OCI-LY3 (cell line): ENCODE results near the gene P4HTM.
A peak's percentile ranks its signal among the peaks of the same experiment; 100 is the strongest.

ENCODE experiments used
- H2AFZ ChIP-seq: fragments of 200-600, 300-600 bp; shearing (Covaris generic); 2 replicates; pipeline ENCODE4 v1.6.0; 2014; ENCODE audit warnings: antibody characterized with exemption, low read depth, low read length
- H3K27ac ChIP-seq: fragments of 200-600, 300-600 bp; sonication (generic); 2 replicates; pipeline ENCODE4 v1.5.1; 2014; ENCODE audit warnings: mild to moderate bottlenecking, low read length, moderate library complexity, mixed read lengths
- H3K27me3 ChIP-seq: fragments of 200-600, 300-600 bp; sonication (generic); 2 replicates; pipeline ENCODE4 v1.6.1; 2014; ENCODE audit warnings: low read depth, low read length, mixed read lengths
- H3K36me3 ChIP-seq: fragments of 200-600, 300-600 bp; sonication (generic); replicated peaks from 2 replicates; pipeline ENCODE3; 2014; ENCODE audit warnings: low read depth, low read length, mixed read lengths
- H3K4me1 ChIP-seq: fragments of 300-600, 200-600 bp; sonication (generic); 2 replicates; pipeline ENCODE4 v1.6.1; 2014; ENCODE audit warnings: low read length, mixed read lengths
- H3K4me2 ChIP-seq: fragments of 200-600, 300-600 bp; sonication (generic); 2 replicates; pipeline ENCODE4 v1.6.1; 2014; ENCODE audit warnings: low read length, mixed read lengths
- H3K4me3 ChIP-seq: fragments of 300-600, 200-600 bp; sonication (generic); 2 replicates; pipeline ENCODE4 v1.5.1; 2014; ENCODE audit warnings: antibody characterized with exemption, mild to moderate bottlenecking, low read length, moderate library complexity
- H3K79me2 ChIP-seq: fragments of 300-600, 200-600 bp; shearing (Covaris generic); 2 replicates; pipeline ENCODE4 v1.6.1; 2014; ENCODE audit warnings: mild to moderate bottlenecking, low read length, mixed read lengths
- H3K9ac ChIP-seq: fragments of 300-600, 200-600 bp; shearing (Covaris generic); 2 replicates; pipeline ENCODE4 v1.6.0; 2014; ENCODE audit warnings: mild to moderate bottlenecking, low read length, moderate library complexity
- H3K9me3 ChIP-seq: fragments of 200-600, 300-600 bp; shearing (Covaris generic); 2 replicates; pipeline ENCODE4 v1.6.1; 2014; ENCODE audit warnings: low read length, mixed read lengths; ENCODE audit not compliant: insufficient read depth
- H4K20me1 ChIP-seq: fragments of 200-600, 300-600 bp; sonication (generic); 2 replicates; pipeline ENCODE4 v1.6.1; 2016; ENCODE audit warnings: low read length, mixed read lengths; ENCODE audit not compliant: insufficient read depth
- CTCF ChIP-seq: fragments of 200-600, 300-600 bp; sonication (generic); IDR thresholded peaks from 2 replicates; pipeline ENCODE4 v1.5.1; 2014; ENCODE audit warnings: antibody characterized with exemption, low read length, low read depth
- EZH2phosphoT487 ChIP-seq: fragments of 200-600 bp; shearing (Covaris generic); IDR thresholded peaks from 2 replicates; pipeline ENCODE4 v1.6.1; 2018; ENCODE audit warnings: antibody characterized with exemption, mixed run types, low read depth

The P4HTM gene

GRCh38 chr3:48990636-48991469, 812 bp downstream of the P4HTM start:
- no peaks in the 10 kb centered on the region for H3K27me3 ChIP-seq
- no peaks in the 10 kb centered on the region for H4K20me1 ChIP-seq
- no peak for TF ChIP-seq EZH2phosphoT487
- no peak for TF ChIP-seq CTCF
- peak overlapping the region; percentile 64 for H2AFZ ChIP-seq
- H3K9me3 ChIP-seq, result no peaks in the 10 kb centered on the region
- H3K4me3 ChIP-seq, result peak overlapping the region; percentile 81
- H3K4me2 ChIP-seq, result peak overlapping the region; percentile 95
- H3K36me3 ChIP-seq, result peaks cover 10% of the 10 kb centered on the region
- peak overlapping the region; percentile 86 for H3K9ac ChIP-seq
- peaks cover 36% of the 10 kb centered on the region for H3K79me2 ChIP-seq
- H3K27ac ChIP-seq, result peak overlapping the region; percentile 57
- peaks cover 15% of the 10 kb centered on the region for H3K4me1 ChIP-seq

GRCh38 chr3:48991851-48992545, 2.0 kb downstream of the P4HTM start:
- H3K4me1 ChIP-seq, result peaks cover 15% of the 10 kb centered on the region
- H3K9me3 ChIP-seq, result no peaks in the 10 kb centered on the region
- H3K79me2 ChIP-seq, result peaks cover 36% of the 10 kb centered on the region
- no peaks in the 10 kb centered on the region for H4K20me1 ChIP-seq
- peak overlapping the region; percentile 95 for H3K4me2 ChIP-seq
- no peak overlapping the region for H3K27ac ChIP-seq
- TF ChIP-seq CTCF (no peak), EZH2phosphoT487 (no peak)
- H3K9ac ChIP-seq, result no peak overlapping the region
- H3K36me3 ChIP-seq, result peaks cover 10% of the 10 kb centered on the region
- no peak overlapping the region for H2AFZ ChIP-seq
- no peaks in the 10 kb centered on the region for H3K27me3 ChIP-seq
- H3K4me3 ChIP-seq, result no peak overlapping the region

- H3K9ac ChIP-seq, result no peak overlapping the region
- no peak overlapping the region for H3K4me2 ChIP-seq
- no peak overlapping the region for H3K27ac ChIP-seq
- H2AFZ ChIP-seq, result no peak overlapping the region
- no peaks in the 10 kb centered on the region for H3K27me3 ChIP-seq
- TF ChIP-seq CTCF (no peak), EZH2phosphoT487 (no peak)
- peaks cover 15% of the 10 kb centered on the region for H3K4me1 ChIP-seq
- H3K36me3 ChIP-seq, result peaks cover 10% of the 10 kb centered on the region
- no peaks in the 10 kb centered on the region for H3K9me3 ChIP-seq
- 0 out of 2 replicates have a peak, but pooled peaks cover 4% of the 10 kb centered on the region for H4K20me1 ChIP-seq
- H3K4me3 ChIP-seq, result no peak overlapping the region
- peaks cover 35% of the 10 kb centered on the region for H3K79me2 ChIP-seq
Observed at GRCh38 chr3:48993834-48994233, 3.8 kb downstream of the P4HTM start.

- no peak for TF ChIP-seq CTCF
- no peak for TF ChIP-seq EZH2phosphoT487
- Histone ChIP-seq H3K4me1 (peaks cover under 1% of the 10 kb centered on the region; the same call in 1 of the 2 replicates), H3K4me2 (no peak overlapping the region), H3K9me3 (no peaks in the 10 kb centered on the region), H4K20me1 (0 out of 2 replicates have a peak, but pooled peaks cover 4% of the 10 kb centered on the region), H3K27me3 (no peaks in the 10 kb centered on the region), H3K27ac (no peak overlapping the region), H3K4me3 (no peak overlapping the region), H2AFZ (no peak overlapping the region), H3K36me3 (peaks cover 10% of the 10 kb centered on the region), H3K79me2 (peaks cover 7% of the 10 kb centered on the region), H3K9ac (no peak overlapping the region)
Observed at GRCh38 chr3:48996640-48997039, 6.6 kb downstream of the P4HTM start.
